Measurements from ENCODE around the gene SERP2.

Gene SERP2

DNA sequence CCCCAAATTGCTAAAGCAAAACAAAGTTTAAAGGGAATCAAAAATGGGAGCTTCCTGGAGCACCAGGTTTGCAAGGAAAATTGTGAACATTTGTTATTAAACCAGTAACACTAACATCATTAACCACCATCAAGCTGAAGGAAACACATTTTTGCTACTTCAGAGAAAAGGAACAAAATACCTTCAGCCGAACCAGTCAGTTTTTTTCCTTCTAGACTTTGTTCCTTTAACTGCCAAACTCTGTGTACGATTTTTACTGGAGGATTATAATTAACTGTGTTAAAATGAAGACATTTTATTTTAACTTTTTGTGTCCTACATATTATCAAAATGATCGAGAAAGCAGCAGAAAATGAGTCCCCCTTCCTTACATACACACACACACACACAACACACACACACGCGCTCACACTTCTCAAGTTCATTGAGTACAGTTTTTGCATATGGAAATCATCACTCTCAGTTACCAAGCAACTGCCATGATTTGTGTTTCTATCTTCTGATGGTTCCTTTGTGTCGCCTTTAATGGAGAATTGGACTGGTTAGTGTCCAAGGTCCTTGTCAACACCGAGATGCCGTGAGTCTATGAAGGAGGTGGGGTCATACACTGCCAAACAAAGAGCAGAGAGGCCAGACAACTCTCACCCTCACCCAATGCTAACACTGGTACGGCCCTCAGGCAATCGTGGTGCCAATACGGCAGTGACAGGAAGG, 9.8 kb upstream of the SERP2 start:
- Histone ChIP-seq H3K4me3 (ENCODE audit: low read depth, low read length) (no peak overlapping the region), H3K4me1 (peaks cover 6% of the 10 kb centered on the region), H3K9me3 (no peaks in the 10 kb centered on the region), H3K36me3 (no peaks in the 10 kb centered on the region), H3K27me3 (no peaks in the 10 kb centered on the region)
- no peak for DNase-seq
- TF ChIP-seq, protein P1, sequence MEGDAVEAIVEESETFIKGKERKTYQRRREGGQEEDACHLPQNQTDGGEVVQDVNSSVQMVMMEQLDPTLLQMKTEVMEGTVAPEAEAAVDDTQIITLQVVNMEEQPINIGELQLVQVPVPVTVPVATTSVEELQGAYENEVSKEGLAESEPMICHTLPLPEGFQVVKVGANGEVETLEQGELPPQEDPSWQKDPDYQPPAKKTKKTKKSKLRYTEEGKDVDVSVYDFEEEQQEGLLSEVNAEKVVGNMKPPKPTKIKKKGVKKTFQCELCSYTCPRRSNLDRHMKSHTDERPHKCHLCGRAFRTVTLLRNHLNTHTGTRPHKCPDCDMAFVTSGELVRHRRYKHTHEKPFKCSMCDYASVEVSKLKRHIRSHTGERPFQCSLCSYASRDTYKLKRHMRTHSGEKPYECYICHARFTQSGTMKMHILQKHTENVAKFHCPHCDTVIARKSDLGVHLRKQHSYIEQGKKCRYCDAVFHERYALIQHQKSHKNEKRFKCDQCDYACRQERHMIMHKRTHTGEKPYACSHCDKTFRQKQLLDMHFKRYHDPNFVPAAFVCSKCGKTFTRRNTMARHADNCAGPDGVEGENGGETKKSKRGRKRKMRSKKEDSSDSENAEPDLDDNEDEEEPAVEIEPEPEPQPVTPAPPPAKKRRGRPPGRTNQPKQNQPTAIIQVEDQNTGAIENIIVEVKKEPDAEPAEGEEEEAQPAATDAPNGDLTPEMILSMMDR (IDR thresholded peaks at IDR 0.05; ENCODE audit: low read depth, low read length): no peak

DNA sequence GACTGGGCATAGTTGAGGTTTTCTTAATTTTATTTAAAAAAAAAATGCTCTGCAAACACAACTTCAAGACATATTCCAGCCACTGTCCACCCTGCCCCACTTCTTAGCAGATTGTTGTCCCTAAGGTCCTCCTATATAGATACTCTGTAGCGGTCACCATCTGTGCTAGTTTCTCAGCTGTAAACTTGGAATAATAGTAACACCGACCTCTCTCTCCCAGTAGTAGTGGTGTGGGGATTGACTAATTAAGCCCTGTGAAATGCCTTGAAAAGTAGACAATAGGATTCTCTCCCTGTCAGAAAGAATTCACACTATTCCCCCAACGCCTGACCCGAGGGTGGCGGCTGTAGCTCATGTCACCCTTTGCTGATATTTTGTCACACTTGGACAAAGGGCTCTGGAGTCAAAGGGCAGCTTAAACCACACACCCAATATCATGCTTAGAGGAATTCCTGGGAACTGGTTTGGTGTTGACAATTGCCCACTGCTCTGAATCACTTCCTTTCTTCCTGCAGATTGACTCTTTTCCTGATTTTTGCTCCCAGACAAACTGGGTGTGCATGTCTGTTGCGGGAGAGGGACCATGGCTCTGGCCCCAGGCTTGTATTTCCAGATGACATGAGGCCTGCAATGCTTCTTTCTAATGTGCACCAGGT, 9.2 kb upstream of the SERP2 start:
- no peaks in the 10 kb centered on the region for H3K27me3 ChIP-seq
- no peak for DNase-seq
- H3K36me3 ChIP-seq: no peaks in the 10 kb centered on the region
- TF ChIP-seq, protein P1 (IDR thresholded peaks at IDR 0.05; ENCODE audit: low read depth, low read length): no peak
- H3K9me3 ChIP-seq: no peaks in the 10 kb centered on the region
- peaks cover 10% of the 10 kb centered on the region for H3K4me1 ChIP-seq
- H3K4me3 ChIP-seq (ENCODE audit: low read depth, low read length): no peak overlapping the region

DNA sequence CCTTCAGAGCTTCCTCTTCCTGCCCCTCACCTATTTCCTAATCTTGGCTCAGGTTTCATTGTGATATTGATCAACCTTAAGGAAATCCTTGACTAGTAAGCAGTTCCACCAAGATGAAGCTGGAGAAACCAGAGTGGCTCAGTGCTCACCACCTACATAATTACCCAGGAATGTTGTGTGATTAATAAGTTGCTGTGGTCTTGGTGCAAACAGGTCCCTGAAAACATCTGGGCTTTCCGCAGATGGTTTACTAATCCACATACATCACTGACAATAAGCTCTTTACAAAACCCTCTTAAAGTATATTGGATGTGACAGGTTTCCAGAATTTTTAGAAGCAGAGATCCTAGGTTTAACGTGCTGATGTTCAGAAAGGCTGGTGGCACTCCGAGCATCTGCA, 8.6 kb upstream of the SERP2 start:
- TF ChIP-seq, protein P1 (IDR thresholded peaks at IDR 0.05; ENCODE audit: low read depth, low read length): no peak
- Histone ChIP-seq H3K9me3 (no peaks in the 10 kb centered on the region), H3K4me3 (ENCODE audit: low read depth, low read length) (no peak overlapping the region), H3K36me3 (no peaks in the 10 kb centered on the region), H3K4me1 (peaks cover 10% of the 10 kb centered on the region), H3K27me3 (no peaks in the 10 kb centered on the region)
- DNase-seq: no peak

DNA sequence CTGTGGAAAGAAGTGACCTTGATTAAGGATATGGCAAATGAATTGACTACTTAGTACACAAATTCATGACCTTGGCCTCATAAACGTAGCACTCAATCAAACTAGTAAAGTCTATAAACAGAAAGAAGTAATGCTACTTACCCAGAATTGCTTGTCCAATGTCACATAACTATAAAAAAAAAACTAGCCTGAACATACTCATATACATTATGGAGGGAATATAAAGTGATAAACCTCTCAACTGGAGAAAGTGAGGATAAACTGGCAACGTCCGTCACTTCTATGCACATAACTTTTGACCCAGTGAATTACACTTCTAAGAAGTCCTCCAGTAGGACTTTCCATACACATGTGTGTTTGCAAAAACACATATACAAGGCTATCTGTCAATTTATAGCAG, 7.7 kb upstream of the SERP2 start:
- no peak overlapping the region for H3K4me3 ChIP-seq (ENCODE audit: low read depth, low read length)
- DNase-seq: no peak
- no peaks in the 10 kb centered on the region for H3K9me3 ChIP-seq
- TF ChIP-seq, protein P1 (IDR thresholded peaks at IDR 0.05; ENCODE audit: low read depth, low read length): no peak
- no peaks in the 10 kb centered on the region for H3K36me3 ChIP-seq
- H3K4me1 ChIP-seq: peaks cover 10% of the 10 kb centered on the region
- H3K27me3 ChIP-seq: no peaks in the 10 kb centered on the region

DNA sequence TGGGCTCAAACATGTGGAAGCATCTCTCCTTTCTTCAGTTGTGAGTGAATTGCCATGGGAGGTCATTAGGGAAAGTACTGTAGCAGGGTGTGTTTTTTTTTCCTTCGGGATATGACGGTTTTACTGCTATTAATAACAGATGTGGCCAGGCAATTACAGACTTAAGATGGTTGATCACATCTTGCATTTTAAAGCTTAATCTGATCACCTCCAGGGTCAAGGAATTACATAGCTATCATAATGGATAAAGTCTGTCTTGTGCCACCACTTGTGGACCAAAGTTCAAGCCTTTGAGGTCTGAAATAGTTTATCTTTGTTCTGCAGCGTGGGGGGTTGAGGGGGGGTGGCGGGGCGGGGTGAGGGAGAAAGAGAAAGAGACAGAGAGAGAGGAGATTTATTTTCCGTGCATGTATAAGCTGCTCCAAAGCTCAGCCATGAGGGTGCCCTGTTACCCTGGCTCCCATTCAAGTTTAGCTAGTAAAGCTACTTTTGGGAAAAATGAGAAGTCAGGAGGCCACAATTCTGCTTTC, 5.5 kb upstream of the SERP2 start:
- no peaks in the 10 kb centered on the region for H3K9me3 ChIP-seq
- peaks cover 10% of the 10 kb centered on the region for H3K4me1 ChIP-seq
- TF ChIP-seq, protein P1 (IDR thresholded peaks at IDR 0.05; ENCODE audit: low read depth, low read length): no peak
- no peaks in the 10 kb centered on the region for H3K27me3 ChIP-seq
- no peak for DNase-seq
- no peak overlapping the region for H3K4me3 ChIP-seq (ENCODE audit: low read depth, low read length)
- H3K36me3 ChIP-seq: no peaks in the 10 kb centered on the region
